HEK293T (cell line): ENCODE measurements around the gene ADCY9.

Experiments
- BHLHE40 ChIP-seq: fragments of 450-650 bp; IDR thresholded peaks from 2 replicates; pipeline ENCODE4 v1.6.1; 2016; ENCODE audit warnings: mild to moderate bottlenecking, moderate library complexity, borderline replicate concordance
- CTBP1 ChIP-seq: fragments of 450-650 bp; IDR thresholded peaks from 2 replicates; pipeline ENCODE4 v1.6.1; 2016; ENCODE audit warnings: borderline replicate concordance
- FOXM1 ChIP-seq: fragments of 450-650 bp; IDR thresholded peaks from 2 replicates; pipeline ENCODE4 v1.6.1; 2017; ENCODE audit warnings: mild to moderate bottlenecking, borderline replicate concordance
- SP1 ChIP-seq: fragments of 450-650 bp; IDR thresholded peaks from 2 replicates; pipeline ENCODE4 v1.6.1; 2017
- SUZ12 ChIP-seq: fragments of 450-650 bp; IDR thresholded peaks from 2 replicates; pipeline ENCODE4 v1.6.1; 2016; ENCODE audit warnings: mild to moderate bottlenecking
- TARDBP ChIP-seq: fragments of 450-650 bp; IDR thresholded peaks from 2 replicates; pipeline ENCODE4 v1.6.1; 2016
- TF ChIP-seq, protein P1 (sequence below): fragments of 450-650 bp; IDR thresholded peaks from 2 replicates; pipeline ENCODE4 v1.6.1; 2016

DNA sequence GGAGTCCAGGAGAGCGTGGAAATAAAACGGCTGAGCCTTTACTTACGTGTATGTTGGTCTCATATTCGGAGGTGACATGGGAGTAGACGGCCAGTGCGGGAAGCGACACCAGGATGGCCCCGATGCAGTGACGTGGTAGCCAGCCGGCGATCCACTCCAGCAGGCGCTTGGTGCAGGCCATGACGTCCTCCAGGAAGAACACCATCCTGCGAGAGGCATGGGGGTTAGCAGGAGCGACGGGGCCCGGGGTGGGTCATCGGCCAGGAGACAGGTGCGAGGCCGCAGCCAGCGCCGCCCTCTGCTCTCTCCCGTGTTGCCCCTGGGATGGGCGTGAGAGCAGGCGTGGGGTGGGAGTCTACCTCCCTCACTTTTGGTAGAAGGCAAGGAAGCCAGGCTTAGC, 137.2 kb downstream of the ADCY9 start:
- TF ChIP-seq SUZ12 (no peak), CTBP1 (no peak), BHLHE40 (no peak), TARDBP (no peak), SP1 (no peak), FOXM1 (no peak)
- TF ChIP-seq, protein P1, sequence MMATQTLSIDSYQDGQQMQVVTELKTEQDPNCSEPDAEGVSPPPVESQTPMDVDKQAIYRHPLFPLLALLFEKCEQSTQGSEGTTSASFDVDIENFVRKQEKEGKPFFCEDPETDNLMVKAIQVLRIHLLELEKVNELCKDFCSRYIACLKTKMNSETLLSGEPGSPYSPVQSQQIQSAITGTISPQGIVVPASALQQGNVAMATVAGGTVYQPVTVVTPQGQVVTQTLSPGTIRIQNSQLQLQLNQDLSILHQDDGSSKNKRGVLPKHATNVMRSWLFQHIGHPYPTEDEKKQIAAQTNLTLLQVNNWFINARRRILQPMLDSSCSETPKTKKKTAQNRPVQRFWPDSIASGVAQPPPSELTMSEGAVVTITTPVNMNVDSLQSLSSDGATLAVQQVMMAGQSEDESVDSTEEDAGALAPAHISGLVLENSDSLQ = no peak
